Psoas muscle (tissue), 8 donors: ENCODE measurements around the gene TRAF2. TPM values are rescaled to one million over a fixed set of nuclear protein-coding genes. Genes with fewer than 3 reads are reported as not detected.
"Not testable (repeated sequence)": the region's sequence is repeated elsewhere in the genome, so short reads cannot be mapped to it uniquely, and the experiment has no call there.

Experiments used
- ATAC-seq, 4 donors: fragments of 200-7000 bp; cut with Tn5 transposase; one replicate each; pipeline ENCODE4 v1.9.1; 2020; ENCODE audit warnings: moderate library complexity in 3 of 4, mild to moderate bottlenecking in 2 of 4
- DNase-seq, 2 donors: peaks; one replicate each; pipeline ENCODE4 v3.0.0-alpha.2; 2020
- H3K27ac ChIP-seq: fragments of 200-600 bp; one replicate; pipeline ENCODE4 v1.8.0; 2022
- H3K27me3 ChIP-seq, 3 donors: fragments of 200-600 bp in 1 of 3; one replicate each; pipeline versions ENCODE4 v1.6.1 to v1.8.0; 2013 to 2022; ENCODE audit warnings: low read length in 2 of 3, mild to moderate bottlenecking in 2 of 3, moderate library complexity in 1 of 3; ENCODE audit not compliant: insufficient read depth in 3 of 3
- H3K36me3 ChIP-seq, 2 donors: fragments of 200-600 bp in 1 of 2; one replicate each; pipeline versions ENCODE4 v1.6.1 to v1.8.0; 2013 to 2022; ENCODE audit warnings: low read depth in 1 of 2, mild to moderate bottlenecking in 1 of 2, moderate library complexity in 1 of 2; ENCODE audit not compliant: insufficient read depth in 1 of 2
- H3K4me1 ChIP-seq: fragments of 200-600 bp; one replicate; pipeline ENCODE4 v1.8.0; 2022
- H3K4me3 ChIP-seq: fragments of 200-600 bp; one replicate; pipeline ENCODE4 v1.8.0; 2022; ENCODE audit warnings: mild to moderate bottlenecking
- H3K9me3 ChIP-seq: fragments of 200-600 bp; one replicate; pipeline ENCODE4 v1.8.0; 2022
- WGBS, 3 donors: extraction: QIAGEN DNeasy Blood & Tissue Kit; methylation state at CpG; one replicate each; pipeline versions ENCODE4 v1.1.6 to v1.1.7; 2013; 5-methylcytosine and 5-hydroxymethylcytosine counted together
- intact Hi-C, 2 donors: fragments of 100-400 bp; cut with DNase I; formaldehyde crosslinking; loops; one replicate each; pipeline versions ENCODE4 v1.11.0 to v1.14.2; 2022
- polyA plus RNA-seq, 3 donors: library from polyadenylated mRNA; stranded (reverse); fragments of 200-250 nt; gene quantifications; one replicate each; pipeline ENCODE4 v1.2.3, GENCODE V29; 2013
- total RNA-seq, 4 donors: library from RNA; stranded (reverse); fragmentation: NEBNext Ultra II Directional in 2 of 4; extraction: Animal tissue kit (Norgen Biotek cat#: 25700) in 2 of 4; gene quantifications; one replicate each; pipeline versions ENCODE4 v1.2.1 to v1.2.4, GENCODE V29; 2021 to 2023
- TF ChIP-seq, protein P1 (sequence below): fragments of 200-600 bp; IDR thresholded peaks from one replicate; pipeline ENCODE4 v1.8.0; 2022; ENCODE audit warnings: antibody characterized with exemption
- donor health status: healthy with polysubstance abuse.
- donor health status: DM: no; HTN: no; CAD: no; lungs with moderate emphysema.
- donor health status: Bipolar disorder and iron deficiency.
- donor health status: healthy.
- donor health status: DM: yes; HTN: yes; CAD: no.
- donor health status: DM: no; HTN: no; CAD: no.
- donor health status: DM: no; HTN: no; CAD: no.
- donor health status: DM: yes; HTN: yes; CAD: no.

Gene TRAF2
- total and polyA plus RNA-seq, 7 donors, result 5.4 to 15.9 (median 10.3) TPM

DNA sequence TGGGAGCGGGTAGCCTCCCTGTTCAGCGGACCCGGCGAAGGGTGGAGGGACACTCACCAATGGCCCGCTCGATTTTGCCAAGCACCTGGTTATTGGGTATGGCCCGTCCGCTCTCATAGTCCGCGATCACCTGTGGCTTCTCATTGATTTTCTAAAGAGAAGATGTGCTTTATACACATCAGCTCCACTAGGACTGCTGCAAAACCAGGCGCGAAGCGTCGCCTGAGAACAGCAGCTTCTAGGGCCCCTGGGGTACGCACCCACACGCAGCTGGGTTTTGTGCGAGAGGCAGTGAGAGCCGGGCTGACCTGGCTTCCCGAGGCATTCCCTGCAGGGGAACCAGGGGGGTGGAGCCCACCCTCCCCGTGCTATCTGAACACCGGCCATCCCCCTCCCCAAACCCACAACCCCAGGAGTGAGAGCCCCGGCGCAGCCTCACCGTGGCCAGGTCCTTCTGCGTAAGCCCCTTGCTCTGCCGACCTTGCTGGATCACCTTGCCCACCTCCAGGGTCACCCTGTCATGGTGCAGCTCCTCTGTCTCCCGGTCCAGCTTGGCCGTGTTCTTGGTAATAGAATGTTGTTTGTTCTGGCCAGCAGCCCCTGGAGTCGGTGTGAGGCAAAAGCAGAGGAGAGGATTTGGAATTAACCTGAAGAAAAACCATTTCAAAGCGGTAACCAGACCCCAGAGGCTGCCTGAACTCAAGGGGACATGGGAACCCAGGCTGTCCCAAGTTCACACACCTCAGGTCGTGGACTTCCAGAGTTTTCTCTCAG is 23.3 kb upstream of the TRAF2 start:
- peaks cover 35% of the 10 kb centered on the region for H3K4me1 ChIP-seq
- intact Hi-C loops, result no loop called here
- DNase-seq (peak in 1 of 2 donors; percentile 12), ATAC-seq (no peak)
- peaks cover 5 to 47% of the 10 kb centered on the region in 2 donors for H3K36me3 ChIP-seq
- H3K27me3 ChIP-seq, result no peaks in the 10 kb centered on the region
- 87 to 88% (median 87%) methylated on average over 30 to 31 of the region's 31 CpGs for WGBS, 3 donors
- no peak overlapping the region for H3K4me3 ChIP-seq
- no peak overlapping the region for H3K27ac ChIP-seq
- H3K9me3 ChIP-seq, result no peaks in the 10 kb centered on the region
- TF ChIP-seq, protein P1, sequence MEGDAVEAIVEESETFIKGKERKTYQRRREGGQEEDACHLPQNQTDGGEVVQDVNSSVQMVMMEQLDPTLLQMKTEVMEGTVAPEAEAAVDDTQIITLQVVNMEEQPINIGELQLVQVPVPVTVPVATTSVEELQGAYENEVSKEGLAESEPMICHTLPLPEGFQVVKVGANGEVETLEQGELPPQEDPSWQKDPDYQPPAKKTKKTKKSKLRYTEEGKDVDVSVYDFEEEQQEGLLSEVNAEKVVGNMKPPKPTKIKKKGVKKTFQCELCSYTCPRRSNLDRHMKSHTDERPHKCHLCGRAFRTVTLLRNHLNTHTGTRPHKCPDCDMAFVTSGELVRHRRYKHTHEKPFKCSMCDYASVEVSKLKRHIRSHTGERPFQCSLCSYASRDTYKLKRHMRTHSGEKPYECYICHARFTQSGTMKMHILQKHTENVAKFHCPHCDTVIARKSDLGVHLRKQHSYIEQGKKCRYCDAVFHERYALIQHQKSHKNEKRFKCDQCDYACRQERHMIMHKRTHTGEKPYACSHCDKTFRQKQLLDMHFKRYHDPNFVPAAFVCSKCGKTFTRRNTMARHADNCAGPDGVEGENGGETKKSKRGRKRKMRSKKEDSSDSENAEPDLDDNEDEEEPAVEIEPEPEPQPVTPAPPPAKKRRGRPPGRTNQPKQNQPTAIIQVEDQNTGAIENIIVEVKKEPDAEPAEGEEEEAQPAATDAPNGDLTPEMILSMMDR, result no peak

DNA sequence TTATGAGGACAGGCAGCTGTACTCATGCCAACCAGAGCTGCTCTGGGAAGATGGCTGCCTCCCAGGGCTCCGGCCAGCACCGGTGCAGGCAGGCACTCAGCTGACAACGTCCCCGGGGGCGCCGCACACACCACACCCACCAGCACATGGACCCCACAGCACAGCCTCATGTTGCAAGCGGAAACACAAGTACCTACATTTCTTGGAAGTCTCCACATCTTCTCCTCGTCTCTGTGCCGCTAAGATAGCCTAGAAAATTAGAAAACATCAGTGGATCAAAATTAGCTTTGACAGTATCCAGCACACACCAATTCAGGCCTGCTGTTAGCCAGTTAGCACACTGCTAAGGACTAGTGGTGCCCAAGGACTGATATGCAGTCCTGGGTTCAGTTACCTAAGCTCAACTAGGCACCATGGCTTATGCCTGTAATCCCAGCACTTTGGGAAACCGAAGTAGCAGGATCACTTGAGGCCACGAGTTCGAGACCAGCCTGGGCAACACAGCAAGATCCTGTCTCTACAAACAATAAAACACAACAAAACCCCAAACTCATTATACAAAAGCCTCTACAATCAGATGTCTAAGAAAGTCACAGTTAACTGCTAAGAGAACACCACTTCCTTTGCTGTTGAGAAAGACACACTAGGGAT is 22.6 kb upstream of the TRAF2 start:
- Histone ChIP-seq H3K4me3 (no peak overlapping the region), H3K9me3 (no peaks in the 10 kb centered on the region), H3K27ac (no peak overlapping the region), H3K27me3 (no peaks in the 10 kb centered on the region), H3K36me3 (peaks cover 5 to 47% of the 10 kb centered on the region in 2 donors), H3K4me1 (peaks cover 28% of the 10 kb centered on the region)
- intact Hi-C loops, result no loop called here
- TF ChIP-seq, protein P1, result no peak
- WGBS, 3 donors, result 74 to 79% (median 78%) methylated on average over 12 of the region's 12 CpGs
- ATAC-seq, result no peak
- DNase-seq, result no peak

DNA sequence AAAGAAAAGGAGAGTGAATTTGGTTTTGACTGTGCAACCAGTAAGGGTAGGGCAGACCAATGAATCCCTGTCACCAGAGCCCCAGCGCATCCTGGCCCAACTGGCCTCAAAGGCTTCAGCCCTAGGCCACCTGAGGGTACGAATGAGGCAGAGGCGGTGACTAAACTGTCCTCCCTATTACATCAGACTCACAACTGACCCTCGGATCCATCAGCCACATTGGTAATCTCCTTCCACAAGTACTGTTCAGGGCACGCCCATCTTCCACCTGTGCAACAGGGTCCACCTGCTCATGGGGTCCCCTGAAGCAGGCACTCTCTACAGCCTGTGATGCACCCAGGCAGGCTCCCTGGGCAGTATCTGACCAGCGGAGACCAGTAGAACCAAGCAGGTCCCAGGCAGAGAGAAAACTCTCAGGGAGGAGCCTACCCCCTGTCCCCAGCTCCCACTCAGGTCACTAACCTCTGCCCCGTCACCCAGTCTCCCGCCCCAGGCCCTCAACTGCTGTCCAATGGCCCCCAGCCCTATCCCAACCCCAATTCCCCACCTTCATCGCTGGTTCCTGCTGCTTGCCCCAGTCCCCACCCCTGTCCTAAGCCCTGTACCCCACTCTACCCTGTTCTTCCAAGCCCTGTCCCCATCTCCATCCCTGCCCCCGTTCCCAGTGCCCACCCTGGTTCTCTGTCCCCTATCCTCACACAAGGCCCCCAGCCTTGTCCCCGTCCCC is 21.1 kb upstream of the TRAF2 start:
- DNase-seq, result no peak
- peak overlapping the region; percentile 96 for H3K27ac ChIP-seq
- intact Hi-C loops, result loop anchor here in 1 of 2 donors (5.0 kb wide), 2 partner anchors 62 to 77 kb away; partner anchors contain the start of gene FBXW5

DNA sequence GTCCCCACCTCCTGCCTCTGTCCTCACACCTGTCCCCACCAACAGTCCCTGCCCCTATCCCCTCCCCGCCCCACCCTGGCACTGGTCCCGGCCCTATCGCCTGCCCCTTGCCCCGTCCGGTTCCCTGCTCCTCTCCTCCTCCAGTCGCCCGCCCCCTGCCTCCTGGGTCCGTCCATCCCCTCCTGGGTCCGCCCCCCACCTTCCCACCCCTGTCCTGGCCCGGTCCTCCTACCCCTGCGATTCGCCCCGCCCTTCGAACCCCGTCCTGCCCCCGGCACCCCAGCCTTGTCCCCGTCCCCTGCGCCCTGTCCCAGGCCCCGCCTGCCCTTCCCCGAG is 20.6 kb upstream of the TRAF2 start:
- Histone ChIP-seq H3K27me3 (no peaks in the 10 kb centered on the region), H3K4me3 (peak overlapping the region; percentile 89), H3K27ac (peak overlapping the region; percentile 96), H3K4me1 (peaks cover 21% of the 10 kb centered on the region), H3K9me3 (no peaks in the 10 kb centered on the region), H3K36me3 (peaks cover 5 to 42% of the 10 kb centered on the region in 2 donors)
- ATAC-seq (peak in 2 of 4 donors; percentile 37 to 46), DNase-seq (peak; percentile 44 to 71)
- whole genome bisulfite sequencing, 3 donors, result 0 to 4% (median 2%) methylated on average over 17 to 20 of the region's 20 CpGs
- intact Hi-C loops, result loop anchor here in 1 of 2 donors (5.0 kb wide), 2 partner anchors 62 to 77 kb away; partner anchors contain the start of gene FBXW5
- TF ChIP-seq, protein P1, result no peak

More for the DNA sequence above, 21.1 kb upstream of the TRAF2 start:
- peak in 2 of 4 donors; percentile 1 to 2 for ATAC-seq
- H3K27me3 ChIP-seq, result no peaks in the 10 kb centered on the region
- H3K9me3 ChIP-seq, result no peaks in the 10 kb centered on the region
- peaks cover 5 to 47% of the 10 kb centered on the region in 2 donors for H3K36me3 ChIP-seq
- peaks cover 21% of the 10 kb centered on the region for H3K4me1 ChIP-seq
- H3K4me3 ChIP-seq, result peak overlapping the region; percentile 89
- TF ChIP-seq, protein P1, result no peak
- WGBS, 3 donors, result 49 to 60% (median 54%) methylated on average over 9 to 11 of the region's 11 CpGs

DNA sequence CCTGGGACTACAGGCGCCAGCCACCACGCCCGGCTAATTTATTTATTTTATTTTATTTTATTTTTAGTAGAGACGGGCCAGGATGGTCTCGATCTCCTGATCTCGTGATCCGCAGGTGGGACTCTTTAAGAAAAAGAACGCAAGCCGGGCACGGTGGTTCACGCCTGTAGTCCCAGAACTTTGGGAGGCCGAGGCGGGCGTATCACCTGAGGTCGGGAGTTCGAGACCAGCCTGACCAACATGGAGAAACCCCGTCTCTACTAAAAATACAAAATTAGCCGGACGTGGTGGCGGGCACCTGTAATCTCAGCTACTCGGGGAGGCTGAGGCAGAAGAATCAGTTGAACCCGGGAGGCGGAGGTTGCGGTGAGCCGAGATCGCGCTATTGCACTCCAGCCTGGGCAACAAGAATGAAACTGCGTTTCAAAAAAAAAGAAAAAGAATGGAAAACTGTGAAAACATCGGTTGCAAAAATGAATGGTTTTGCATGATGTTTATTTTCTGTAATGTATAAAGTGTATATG is 19.4 kb upstream of the TRAF2 start:
- intact Hi-C loops, result loop anchor here in 1 of 2 donors (5.0 kb wide), 2 partner anchors 60 to 75 kb away; partner anchors contain the start of gene FBXW5
- not testable (repeated sequence) for H3K27me3 ChIP-seq, ATAC-seq, DNase-seq, H3K9me3 ChIP-seq
- Histone ChIP-seq H3K36me3 (peaks cover 5 to 29% of the 10 kb centered on the region in 2 donors), H3K4me3 (peak overlapping the region; percentile 89), H3K4me1 (peaks cover 21% of the 10 kb centered on the region), H3K27ac (peak overlapping the region; percentile 96)
- WGBS, 3 donors, result 78 to 84% (median 80%) methylated on average over 29 of the region's 29 CpGs
